HCEC 1CT (cell line): Measurements from ENCODE around the gene PLPP4.

Source experiments
- DNase-seq: peaks from one replicate; pipeline ENCODE4 v3.0.0-alpha.2; 2017

The PLPP4 gene

DNA sequence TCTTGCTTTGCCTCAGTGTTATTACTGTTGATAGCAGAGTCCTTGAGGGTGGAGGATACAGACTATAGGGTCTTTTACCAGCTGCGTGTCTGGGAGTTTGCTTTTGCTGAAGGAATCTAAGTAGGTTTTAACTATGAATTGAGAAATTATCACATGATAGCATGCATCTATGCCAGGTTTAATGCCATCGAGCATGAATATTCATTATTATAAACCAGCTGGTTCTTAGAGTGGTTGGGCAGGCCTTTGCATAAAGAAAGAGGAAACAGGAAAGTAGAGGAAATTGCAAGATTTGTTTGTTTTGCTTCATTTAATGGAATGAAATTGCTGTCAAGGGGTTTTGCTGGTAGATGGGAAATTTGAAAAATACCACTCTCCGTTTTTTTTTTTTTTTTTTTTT lies 70.7 kb downstream of the PLPP4 start:
- DNase-seq, result no peak

DNA sequence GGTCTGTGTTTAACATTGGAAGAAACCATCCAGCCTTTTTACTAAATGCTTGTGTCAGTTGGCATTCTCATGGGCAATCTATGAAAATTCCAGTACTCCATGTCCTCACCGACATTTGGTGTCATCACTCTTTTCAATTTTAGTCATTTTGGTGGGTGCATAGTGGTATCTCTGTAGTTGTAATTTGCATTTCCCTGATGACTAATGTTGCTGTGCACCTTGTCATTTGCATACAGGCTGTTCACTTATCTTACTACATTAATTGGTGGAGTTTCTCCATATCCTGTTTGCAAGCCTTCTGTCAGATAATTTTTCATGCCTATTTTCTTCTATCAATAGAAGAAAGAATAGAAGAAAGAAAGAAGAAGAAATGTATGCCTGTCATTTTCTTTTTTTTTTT lies 73.7 kb downstream of the PLPP4 start:
- no peak for DNase-seq

DNA sequence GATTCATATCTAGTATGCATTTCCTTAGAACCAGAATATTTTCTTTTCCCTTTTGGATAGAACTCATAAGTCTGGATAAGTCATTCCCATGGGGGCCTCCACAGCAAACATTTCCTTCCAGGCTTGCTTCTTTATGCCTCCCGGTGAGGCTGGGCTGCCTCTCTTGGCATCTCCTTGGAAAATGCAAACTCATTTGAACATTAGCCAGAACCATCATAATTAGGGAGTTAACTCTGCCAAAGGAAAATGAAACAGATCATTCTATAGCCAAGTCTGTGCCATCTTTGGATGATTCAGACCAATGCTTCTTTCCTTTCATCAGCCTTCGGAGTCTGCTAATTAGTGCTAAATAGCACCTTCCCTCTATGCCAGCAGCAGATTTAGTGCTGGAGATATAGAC lies 81.1 kb downstream of the PLPP4 start:
- no peak for DNase-seq

DNA sequence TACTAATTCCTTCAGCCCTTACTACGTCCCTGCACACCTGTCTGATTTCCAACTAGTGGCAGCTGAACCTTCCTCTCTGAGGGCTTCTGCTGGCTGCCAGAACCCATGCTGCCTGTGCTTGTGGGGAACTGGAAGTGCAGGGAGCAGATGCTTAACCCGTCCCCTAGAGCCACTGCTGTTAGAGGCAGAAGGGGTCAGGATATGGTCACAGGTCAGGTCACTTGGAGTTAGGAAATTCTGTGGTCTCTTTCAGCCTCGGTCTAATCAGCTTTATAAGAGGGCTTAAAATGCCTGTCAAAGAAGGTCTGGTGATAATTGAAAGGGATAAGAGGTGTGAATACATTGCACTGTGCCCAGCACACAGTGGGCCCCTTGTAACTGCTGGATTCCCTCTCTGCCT lies 82.0 kb downstream of the PLPP4 start:
- no peak for DNase-seq

DNA sequence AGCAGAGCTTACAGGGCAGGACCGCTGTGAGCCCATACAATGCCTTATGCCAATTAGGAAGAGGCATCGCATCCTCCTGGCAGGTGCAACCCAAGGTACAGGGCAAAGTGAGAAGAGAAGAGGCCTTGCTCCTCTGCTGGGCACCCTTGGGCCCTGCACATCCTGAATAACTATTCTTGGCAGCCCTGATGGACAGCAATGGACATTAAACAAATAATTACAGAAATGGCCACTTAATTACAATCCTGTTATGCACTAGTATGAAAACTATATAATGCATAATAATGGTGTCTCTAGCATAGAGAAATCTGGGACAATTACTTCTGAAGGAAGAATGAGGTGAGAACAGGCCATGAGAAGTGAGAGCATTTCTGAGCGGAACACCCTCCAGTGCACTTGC lies 83.5 kb downstream of the PLPP4 start:
- DNase-seq, result no peak

DNA sequence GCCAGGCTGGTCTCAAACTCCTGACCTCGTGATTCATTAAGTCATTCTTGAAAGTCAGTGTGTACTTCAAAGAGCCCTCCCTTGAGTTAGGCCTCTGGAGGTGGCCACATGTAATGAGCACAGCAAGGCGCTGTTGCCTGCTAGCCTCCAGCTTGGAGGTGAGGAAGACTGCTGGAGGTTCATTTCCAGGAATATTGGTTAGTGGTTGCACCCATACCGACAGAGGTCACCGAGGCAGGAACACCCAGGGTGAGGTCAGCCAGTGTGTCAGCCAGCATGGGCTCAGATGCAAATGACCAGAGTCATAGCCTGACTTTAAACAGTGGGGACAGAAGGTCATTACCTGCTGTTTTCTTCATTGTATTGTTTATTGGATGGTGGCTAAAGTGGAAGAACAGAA lies 85.0 kb downstream of the PLPP4 start:
- no peak for DNase-seq

DNA sequence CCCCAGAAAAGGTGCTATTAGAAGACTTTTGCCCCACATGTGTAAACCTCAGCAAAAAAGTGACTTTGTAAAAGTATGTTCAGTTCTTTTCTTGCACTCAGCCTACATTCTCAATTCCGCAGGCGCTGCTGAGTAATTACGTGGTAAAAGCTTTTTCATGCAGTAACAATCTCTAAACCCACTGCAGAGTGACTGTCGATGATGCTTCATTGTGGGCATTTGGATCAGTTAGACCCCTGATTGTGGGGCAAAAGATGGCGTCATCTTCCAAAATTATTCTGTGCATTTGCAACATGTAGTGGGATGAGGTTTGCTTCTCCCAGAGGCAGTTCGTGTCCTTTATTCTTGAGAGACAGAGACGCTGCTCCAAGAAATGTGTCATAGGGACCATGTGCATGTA lies 85.6 kb downstream of the PLPP4 start:
- DNase-seq, result no peak

DNA sequence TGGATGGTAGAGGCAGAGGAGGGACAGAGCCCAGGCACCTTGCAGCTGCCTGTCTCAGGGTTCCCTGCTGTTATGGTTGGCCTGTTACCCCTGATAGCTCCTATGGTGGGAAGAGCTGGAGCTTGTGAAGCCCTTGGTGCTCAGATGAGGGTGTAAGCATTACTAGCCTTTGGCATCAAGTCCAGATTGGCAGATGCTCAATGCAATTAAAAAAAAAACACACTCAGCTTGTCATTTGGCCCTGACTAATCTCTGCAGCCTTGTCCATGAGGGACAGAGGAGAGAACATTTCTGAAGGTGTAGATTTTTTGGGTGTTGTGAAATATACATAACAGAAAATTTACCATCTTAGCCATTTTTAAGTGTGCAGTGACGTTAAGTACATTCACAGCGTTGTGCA lies 86.3 kb downstream of the PLPP4 start:
- DNase-seq, result no peak

DNA sequence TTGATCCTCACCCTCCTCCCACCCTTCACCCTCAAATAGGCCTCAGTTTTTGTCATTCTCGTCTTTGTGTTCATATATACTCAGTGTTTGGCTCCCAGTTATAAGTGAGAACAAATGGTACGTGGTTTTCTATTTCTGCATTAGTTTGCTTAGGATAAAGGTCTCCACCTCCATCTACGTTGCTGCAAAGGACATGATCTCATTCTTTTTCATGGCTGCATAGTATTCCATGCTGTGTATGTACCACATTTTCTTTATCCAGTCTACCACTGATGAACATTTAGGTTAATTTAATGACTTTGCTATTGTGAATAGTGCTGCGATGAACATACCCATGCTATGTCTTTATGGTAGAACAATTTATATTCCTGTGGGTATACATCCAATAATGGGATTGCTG lies 91.2 kb downstream of the PLPP4 start:
- DNase-seq, result no peak

DNA sequence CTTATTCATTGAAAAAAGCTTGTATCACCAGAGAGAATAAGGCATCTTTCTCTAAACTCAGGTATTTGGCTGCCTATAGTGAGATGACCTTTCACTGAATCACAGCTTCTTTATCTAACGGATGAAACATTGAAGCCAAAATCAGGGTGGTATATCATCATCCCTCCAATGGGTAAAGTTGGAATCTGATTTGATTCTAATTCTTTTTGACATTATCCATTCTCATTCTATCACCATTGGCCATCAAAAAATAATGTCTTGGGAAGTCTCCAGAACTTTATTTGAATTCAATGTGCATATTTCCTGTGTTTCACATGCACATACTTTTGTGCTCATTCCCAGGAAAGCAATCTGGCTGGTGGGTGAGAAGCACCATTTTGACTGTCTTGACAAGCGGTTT lies 95.2 kb downstream of the PLPP4 start:
- DNase-seq, result no peak

DNA sequence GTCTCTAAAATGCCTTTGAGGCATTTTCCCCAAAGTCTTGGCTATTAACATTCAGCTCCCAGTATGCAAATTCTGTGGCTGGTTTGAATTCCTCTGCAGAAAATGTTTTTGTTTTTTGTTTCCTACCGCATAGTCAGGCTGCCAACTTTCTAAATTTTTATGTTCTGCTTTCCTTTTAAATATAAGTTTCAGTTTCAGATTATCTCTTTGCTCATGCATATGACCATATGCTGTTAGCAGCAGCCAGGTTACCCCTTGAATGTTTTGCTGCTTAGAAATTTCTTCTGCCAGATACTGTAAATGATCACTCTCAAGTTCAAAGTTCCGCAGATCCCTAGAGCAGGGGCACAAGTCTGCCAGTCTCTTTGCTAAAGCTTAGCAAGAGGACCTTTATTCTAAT lies 96.9 kb downstream of the PLPP4 start:
- no peak for DNase-seq

DNA sequence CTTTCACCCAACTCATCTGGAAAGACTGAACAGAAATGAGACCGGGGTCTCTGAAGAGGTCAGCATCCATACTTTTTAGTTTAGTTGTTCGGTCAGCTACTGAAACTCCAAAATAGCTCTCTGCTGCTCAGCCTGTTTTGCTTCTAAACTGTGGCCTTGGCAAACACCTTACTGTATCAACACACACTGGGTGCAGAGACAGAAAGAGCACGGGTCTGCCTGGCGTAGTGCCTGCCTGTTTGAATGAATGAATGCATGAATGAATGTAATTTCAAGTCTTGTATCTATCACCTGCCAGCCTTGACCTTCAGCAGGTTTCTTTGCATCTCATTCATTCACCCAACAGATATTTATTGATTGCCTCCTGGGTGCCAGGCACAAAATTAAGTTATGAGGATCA lies 98.4 kb downstream of the PLPP4 start:
- DNase-seq, result no peak

DNA sequence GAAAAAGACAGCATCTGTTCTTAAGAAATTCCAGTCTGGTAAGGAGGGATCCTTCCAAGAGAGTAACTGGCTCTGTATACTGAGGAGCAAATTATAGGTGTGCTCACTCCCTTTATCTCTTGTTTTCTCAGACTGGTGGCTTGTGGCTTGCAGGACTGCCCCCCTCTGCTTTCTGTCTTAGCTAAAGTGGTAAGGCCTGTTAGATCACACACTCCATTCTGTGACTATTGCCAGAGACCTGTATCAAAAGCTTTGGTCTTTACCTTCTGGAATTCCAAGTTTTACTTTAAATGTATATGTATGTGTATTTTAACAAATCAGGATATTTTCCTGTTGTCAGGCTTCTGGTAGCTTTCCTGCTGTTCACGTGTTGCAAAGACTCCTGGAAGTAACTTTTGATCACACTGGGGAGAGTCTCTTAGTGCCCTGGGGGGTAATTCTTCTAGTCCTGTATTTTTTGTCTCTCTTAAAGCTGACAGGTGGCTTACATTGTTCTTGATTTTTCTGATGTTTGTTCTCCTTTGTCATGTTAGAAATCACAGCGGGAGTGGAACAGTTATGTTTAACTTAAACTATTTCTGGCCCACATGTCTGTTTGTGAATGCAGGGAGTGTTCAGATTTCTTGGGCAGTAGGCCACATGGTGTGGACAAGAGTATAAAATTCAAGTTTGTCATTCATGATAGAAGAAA lies 99.0 kb downstream of the PLPP4 start:
- no peak for DNase-seq

DNA sequence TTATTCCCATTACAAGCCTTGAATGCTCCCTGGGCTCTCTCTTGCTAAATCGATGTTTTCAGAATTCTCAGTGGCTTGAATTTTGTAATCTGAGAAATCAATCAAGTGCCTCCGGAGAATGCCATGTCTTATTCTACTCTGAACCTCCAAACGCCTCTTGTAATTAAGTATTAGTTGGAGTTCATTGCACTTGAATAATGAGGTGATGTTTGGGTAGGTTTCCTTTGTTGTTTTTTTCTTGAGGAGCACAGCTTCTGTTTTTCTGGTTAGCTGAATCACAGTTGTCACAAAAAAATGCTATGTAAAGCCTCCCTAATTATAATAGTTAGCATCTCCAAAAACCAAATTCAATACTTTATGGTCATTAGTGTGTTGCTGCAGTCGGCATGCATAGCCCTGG lies 100.3 kb downstream of the PLPP4 start:
- DNase-seq, result no peak

DNA sequence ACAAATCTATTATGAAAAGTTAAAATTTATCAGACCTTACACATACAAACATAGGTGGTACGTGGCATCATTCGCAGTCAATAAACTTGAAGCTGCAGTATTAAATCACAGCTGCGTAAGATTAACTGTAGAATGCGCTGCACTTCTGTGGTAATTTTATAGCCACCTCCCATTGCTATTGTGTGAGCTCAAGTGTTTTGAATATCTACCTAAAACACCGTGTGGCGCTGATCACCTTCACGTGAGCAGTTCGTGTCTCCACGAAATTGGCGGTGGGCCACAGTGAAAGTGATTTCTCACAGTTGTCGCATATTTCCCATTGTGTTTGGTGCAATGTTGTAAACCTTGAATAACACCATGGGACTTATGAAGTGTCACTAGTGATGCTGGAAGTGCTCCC lies 102.8 kb downstream of the PLPP4 start:
- DNase-seq, result no peak

DNA sequence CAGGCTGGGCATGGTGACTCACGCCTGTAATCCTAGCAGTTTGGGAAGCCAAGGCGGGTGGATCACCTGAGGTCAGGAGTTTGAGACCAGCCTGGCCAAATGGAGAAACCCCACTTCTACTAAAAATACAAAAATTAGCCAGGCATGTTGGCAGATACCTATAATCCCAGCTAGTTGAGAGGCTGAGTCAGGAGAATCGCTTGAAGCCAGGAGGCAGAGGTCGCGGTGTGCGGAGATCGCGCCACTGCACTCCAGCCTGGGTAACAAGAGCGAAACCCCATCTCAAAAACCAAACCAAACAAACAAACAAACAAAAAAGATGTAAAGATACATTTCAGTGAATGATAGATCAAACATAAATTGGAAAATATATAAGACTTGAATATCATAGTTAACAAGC lies 105.9 kb downstream of the PLPP4 start:
- no peak for DNase-seq

DNA sequence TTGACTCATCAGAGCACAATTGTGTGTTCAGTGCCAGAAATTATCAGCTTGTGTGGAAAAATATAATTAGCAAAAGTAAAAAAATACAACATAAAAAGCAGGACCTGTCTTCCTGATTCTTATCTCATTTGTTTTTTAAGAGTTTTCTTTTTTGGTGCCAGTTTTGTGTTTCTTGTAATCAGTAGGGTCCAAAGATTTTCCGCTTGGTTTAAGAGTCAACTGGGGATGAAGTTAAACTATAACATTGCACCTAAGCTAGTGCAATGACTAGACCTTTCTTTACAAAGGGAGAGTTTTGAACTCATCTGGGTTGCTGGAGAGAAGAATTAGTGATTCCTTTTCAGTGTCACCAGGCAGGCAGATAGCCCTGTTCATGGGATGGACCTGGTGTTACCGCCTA lies 113.4 kb downstream of the PLPP4 start:
- DNase-seq, result no peak

DNA sequence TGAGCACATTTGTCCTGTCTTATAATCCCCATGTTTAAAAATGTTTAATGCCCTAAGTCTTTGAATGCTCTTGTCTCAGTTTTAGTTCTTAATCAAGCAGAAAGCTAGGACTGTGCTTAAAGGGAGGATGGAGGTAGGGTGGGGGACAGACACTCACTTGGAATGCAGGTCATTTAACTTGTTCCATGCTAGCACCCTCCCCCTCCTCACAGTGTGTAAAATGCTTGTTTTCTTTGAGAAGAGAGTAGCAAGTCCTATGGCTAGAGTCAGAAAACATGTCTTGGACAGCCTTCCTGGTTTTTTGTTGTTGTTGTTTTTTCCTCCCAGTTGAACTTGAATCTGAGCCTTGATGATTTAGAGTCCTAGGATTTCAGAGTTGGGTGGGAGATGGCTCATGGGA lies 114.2 kb downstream of the PLPP4 start:
- DNase-seq, result no peak

DNA sequence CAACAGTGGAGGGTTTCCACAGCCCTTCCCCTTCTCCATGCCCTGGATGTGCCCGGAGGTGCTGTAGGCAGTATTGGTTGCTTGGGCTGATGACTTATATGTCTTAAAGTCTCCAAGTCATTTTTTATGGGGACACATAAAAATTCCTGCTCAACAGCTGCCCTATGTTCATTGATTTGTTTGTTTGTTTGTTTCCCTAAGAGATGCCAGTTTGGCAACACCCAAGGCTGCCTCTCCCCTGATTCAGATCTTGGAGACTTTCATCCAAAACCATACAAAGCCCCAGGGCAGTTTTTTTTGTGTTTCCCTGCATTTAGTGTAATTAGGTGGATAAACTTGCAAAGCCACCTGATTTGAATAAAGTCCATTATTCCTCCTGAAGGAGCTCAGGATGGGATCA lies 115.3 kb downstream of the PLPP4 start:
- DNase-seq, result no peak

DNA sequence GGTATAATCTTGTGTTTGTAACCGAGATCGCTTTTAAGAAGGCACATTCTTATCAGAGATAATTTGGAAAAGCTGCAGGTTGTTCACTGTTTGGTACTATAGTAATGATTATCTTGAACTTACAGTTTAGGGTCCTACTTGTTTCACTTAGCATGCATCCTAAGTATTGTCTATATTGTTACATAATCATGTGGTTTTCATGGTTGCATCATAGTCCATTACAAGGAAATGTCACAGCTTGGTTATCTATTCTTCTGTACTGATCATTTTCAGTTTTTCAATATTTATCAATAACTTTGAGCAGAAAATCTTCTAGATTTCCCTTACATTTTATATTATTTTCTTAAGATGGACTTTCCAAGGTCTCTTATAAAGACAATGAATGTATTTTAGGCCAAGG lies 116.3 kb downstream of the PLPP4 start:
- DNase-seq, result no peak

DNA sequence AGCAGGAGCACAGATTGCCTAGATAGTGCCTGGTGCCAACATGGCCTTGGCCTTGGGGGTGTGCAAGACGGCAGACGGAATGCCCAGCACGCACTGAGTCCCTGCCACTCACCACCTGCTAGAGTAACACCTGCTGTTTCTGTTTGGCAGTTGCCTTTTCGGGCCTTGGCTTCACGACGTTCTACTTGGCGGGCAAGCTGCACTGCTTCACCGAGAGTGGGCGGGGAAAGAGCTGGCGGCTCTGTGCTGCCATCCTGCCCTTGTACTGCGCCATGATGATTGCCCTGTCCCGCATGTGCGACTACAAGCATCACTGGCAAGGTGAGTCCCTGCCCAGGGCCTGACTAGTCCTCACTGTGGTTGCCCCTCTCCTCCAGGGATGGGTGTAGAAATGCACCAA lies 118.0 kb downstream of the PLPP4 start:
- no peak for DNase-seq

DNA sequence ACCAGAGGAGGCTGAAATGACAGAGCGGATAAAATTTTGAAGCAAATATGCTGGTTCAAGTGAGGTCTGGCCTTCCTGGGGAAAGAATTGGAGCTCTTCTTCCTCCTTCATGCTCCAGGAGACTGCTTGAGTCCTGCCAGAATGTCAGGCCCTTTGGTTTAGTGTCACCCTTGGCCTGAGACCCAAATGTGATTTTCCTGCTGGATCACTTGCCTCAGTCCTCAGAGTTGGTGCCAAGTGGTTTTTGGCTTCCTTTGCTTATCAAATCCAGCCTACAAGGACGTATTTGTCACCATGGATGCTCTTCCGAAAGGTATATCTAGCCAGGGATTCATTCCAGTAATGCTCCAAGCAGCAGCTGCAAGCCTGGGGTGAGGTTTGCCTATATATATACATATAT lies 118.4 kb downstream of the PLPP4 start:
- no peak for DNase-seq

DNA sequence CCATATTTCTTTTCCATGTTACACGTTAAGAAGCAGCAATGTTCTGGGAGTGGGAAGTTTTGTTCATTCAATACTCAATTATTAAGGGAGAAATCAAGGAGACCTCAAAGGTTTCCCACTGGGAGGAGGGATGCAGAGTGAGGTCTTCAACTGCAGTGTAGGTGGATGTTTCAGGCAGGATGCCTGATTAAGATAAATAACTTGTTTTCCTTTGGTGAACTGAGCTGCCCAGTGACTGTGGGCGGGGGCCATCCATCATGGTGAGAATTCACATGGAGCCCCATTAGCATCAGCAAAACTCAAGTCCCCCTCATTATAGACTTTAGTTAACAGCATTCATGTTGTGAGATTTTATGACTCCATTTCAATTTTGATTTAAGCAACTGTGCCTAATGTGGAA lies 121.1 kb downstream of the PLPP4 start:
- DNase-seq, result no peak

DNA sequence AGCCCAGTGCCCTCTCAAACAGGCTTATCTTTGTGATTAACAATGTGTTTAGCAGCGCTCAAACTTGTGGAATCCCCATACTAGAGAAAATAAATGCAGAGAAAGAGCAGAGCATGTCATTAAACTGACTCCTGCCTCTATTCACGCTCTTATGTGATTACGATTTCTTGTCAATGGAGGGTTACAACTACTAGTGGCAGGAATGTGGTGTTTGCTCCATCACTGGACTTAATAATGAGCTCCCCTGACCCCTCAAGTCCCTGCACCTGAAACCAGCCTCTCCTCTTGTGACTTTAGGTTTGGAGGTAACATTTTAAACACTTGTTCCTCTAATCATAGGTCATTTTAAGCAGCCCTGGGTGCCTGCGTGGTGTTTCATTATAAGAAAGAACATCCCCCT lies 121.9 kb downstream of the PLPP4 start:
- no peak for DNase-seq

DNA sequence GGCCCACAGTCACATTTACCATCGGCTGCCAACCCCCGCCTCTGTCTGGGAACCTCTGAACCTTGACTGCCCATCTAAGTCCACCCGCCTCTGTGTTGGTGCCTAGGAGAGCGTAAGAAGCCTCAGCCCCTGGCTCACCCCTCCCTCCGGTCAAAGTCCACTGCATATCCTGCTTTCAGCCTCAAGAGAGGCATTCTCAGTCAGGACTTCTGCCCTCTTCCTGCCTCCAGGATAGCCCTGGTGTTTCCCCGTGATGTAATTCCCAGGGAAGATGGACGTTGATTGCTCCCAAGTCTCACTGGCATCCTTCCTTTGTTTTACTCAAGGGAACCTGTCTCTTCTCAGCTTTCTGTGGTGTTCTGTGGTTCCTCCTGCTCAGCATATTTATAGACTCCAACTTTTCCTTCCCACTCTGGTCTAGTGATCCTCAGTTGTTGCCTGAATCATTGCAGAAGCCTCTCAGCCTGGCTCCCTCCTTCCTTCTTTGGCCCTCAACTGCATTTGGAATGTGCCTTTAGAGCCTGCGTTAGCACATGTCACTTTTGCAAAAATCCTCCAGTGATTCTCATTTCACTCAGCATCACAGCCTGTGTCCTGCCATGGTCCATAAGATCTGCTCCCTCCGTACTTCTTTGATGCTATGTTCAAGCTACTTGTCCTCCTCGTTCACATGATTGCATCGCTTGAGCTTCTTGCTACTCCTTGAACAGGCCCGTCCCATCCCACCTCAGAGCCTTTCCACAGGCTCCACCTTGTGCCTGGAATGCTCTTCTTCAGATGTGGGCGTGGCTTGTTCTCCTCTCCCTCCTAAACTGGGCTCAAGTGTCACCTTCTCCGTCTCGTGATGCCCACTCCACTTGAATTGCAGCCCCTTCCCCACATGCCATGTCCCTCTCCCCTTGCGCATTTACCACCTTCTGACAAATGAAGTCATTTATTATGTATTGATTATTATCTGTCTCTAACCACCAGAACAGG lies 124.2 kb downstream of the PLPP4 start:
- no peak for DNase-seq
